ENCODE measurements around the gene CD44. TPM values are rescaled to one million over a fixed set of nuclear protein-coding genes. Genes with fewer than 3 reads are reported as not detected.

The CD44 gene
- total RNA-seq, 4 donors from 2014 or later = 135 to 636 (median 397) TPM

DNA sequence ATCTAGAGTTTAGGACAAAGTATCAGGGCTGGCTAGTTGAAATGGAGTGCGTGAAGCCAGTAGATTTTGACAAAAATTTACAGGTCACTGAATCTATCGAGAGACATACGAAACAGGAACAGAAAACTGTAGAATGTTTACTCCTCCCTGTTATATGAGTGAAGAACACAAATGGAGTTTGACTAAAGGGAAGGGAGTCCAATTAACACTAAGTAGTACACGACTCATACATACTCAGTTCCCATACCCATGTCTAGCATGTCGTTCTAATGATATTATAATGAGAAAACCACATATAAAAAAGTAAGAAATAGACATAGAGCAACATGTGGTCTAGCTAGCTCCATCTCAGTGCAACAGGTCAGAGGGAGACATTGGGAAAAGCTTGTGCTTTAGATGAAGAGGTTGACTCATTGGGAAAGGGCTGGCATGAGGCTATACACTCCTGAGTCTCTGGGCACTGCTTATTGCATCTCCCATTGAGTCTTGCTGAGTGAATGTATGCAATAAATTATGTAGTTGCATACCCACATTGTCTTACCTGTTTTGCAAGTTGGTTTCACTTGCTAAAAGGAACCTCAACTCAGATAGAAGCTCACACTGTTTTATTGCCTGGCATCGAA lies 43.5 kb downstream of the CD44 start:
- TF ChIP-seq POLR2A (IDR thresholded peaks at IDR 0.05) = no peak
- TF ChIP-seq, protein P1, sequence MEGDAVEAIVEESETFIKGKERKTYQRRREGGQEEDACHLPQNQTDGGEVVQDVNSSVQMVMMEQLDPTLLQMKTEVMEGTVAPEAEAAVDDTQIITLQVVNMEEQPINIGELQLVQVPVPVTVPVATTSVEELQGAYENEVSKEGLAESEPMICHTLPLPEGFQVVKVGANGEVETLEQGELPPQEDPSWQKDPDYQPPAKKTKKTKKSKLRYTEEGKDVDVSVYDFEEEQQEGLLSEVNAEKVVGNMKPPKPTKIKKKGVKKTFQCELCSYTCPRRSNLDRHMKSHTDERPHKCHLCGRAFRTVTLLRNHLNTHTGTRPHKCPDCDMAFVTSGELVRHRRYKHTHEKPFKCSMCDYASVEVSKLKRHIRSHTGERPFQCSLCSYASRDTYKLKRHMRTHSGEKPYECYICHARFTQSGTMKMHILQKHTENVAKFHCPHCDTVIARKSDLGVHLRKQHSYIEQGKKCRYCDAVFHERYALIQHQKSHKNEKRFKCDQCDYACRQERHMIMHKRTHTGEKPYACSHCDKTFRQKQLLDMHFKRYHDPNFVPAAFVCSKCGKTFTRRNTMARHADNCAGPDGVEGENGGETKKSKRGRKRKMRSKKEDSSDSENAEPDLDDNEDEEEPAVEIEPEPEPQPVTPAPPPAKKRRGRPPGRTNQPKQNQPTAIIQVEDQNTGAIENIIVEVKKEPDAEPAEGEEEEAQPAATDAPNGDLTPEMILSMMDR (IDR thresholded peaks at IDR 0.05) = no peak
- H3K27me3 ChIP-seq = no peaks in the 10 kb centered on the region
- no peak for DNase-seq
- no peak overlapping the region for H3K4me3 ChIP-seq
- H3K27ac ChIP-seq = no peak overlapping the region
- H3K36me3 ChIP-seq = no peaks in the 10 kb centered on the region
- intact Hi-C loops (cut with DNase I; ENCODE audit: low total_unique reads) = no loop called here
- no peaks in the 10 kb centered on the region for H3K9me3 ChIP-seq
- H3K4me1 ChIP-seq = peaks cover 14 to 20% of the 10 kb centered on the region in 2 donors

DNA sequence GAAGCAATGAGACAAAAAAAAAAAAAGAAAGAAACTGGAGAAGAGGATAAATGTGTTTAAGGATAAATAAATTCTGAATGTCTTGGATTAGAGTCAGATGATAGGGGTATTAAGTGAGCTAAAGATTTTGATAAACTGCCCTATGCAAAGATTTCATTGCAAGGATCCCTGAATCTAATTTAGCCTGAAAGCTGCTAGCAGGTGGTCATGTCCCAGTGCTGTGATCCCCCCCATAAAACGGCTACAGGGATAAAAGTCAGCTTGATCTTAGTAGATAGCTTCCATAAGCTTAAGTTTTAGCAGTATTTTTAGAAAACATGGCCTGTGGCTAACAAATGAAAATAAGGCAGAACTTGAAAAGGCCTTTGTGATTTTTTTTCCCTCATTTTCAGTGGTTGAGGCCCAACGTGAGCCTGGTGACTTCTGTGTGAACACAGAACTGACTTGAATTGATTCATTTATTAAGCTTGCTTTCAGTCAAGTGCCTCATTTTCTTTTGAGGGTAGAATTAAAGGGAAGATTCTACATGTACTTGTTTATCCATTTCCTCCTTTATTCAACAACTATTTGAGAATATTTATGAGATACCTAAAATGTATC lies 44.5 kb downstream of the CD44 start:
- Histone ChIP-seq H3K27me3 (no peaks in the 10 kb centered on the region), H3K4me1 (peaks cover 12 to 14% of the 10 kb centered on the region in 2 donors), H3K36me3 (no peaks in the 10 kb centered on the region), H3K9me3 (no peaks in the 10 kb centered on the region), H3K4me3 (no peak overlapping the region), H3K27ac (peak overlapping the region; percentile 22 to 56)
- no peak for DNase-seq
- TF ChIP-seq, protein P1 (IDR thresholded peaks at IDR 0.05) = no peak
- no peak for TF ChIP-seq POLR2A (IDR thresholded peaks at IDR 0.05)
- intact Hi-C loops (cut with DNase I; ENCODE audit: low total_unique reads) = no loop called here

DNA sequence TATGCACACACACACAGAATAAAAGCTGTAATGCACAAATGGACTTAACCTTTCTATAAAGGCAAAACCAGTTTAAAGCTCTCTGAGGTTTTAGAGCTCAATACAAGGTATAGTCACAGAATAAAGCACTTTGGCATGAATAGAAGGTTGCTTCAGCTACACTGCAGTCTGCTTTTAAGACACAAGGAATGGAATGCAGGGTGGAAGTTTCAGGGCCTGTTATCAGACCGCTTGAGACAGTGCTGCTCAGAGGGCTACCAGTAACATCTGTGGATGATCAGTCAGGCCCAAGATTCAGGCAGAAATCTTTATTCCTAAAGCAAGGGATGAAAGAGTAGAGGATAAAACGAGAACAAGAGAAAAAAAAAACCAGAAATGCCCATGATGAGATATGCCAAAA lies 46.7 kb downstream of the CD44 start:
- Histone ChIP-seq H3K27ac (peak overlapping the region in 1 of 2 donors; percentile 56), H3K4me3 (no peak overlapping the region), H3K27me3 (no peaks in the 10 kb centered on the region), H3K9me3 (no peaks in the 10 kb centered on the region), H3K36me3 (no peaks in the 10 kb centered on the region), H3K4me1 (peaks cover 4 to 5% of the 10 kb centered on the region in 2 donors)
- DNase-seq = no peak
- intact Hi-C loops (cut with DNase I; ENCODE audit: low total_unique reads) = no loop called here
- TF ChIP-seq, protein P1 (IDR thresholded peaks at IDR 0.05) = no peak
- no peak for TF ChIP-seq POLR2A (IDR thresholded peaks at IDR 0.05)

DNA sequence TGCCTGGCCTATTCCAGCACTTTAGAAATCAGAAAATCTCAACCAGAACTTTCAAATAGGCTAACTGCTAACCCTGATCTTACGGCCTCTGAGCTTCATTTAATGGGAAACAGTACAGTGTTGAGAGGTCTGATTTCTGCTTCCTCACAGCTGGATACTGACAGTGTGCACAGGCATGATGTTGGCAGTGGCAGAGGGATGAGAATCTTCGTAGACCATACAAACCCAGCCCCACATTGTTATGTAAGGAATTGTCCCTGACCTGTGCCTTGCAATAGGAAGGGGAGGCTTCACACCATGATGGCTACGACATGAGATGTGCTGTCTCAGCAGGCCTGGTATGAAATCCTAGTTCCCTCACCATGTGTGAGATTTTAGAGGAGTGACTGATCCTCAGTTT lies 49.0 kb downstream of the CD44 start:
- no peaks in the 10 kb centered on the region for H3K27me3 ChIP-seq
- no peaks in the 10 kb centered on the region for H3K9me3 ChIP-seq
- peaks cover 0 to 4% of the 10 kb centered on the region in 2 donors for H3K4me1 ChIP-seq
- DNase-seq = no peak
- intact Hi-C loops (cut with DNase I; ENCODE audit: low total_unique reads) = no loop called here
- no peaks in the 10 kb centered on the region for H3K36me3 ChIP-seq
- no peak overlapping the region for H3K4me3 ChIP-seq
- TF ChIP-seq, protein P1 (IDR thresholded peaks at IDR 0.05) = no peak
- no peak for TF ChIP-seq POLR2A (IDR thresholded peaks at IDR 0.05)
- H3K27ac ChIP-seq = peak overlapping the region in 1 of 2 donors; percentile 40

DNA sequence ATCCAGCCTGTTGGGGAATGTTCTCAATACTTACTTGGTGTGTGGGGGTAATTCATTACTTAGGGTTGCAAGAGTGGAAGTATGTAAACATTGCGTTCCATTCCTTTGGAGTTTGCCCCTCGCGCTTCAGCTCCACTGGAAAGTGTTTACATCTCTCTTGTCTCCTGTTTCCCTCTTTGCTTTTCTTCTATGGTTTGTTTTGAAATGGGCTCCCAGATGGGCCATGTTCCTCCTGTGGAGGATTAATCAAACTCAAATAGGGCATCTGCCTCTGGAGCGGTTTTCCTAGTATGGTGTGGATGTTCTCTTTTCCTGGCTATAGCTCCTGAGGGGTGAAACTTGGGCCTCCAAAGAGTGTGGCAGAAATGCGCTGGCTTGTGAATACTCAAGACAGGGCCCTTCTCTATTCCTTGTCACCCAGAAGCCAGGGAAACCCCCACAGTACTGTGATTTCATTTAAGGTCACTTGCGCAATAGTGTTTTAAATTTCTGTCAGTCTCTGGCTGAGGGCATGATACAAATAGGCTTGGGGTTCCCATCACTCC lies 51.9 kb downstream of the CD44 start:
- H3K36me3 ChIP-seq = no peaks in the 10 kb centered on the region

More for the DNA sequence above, 51.9 kb downstream of the CD44 start:
- Histone ChIP-seq H3K27ac (peak overlapping the region; percentile 29 to 77), H3K27me3 (no peaks in the 10 kb centered on the region), H3K4me1 (no peaks in the 10 kb centered on the region), H3K4me3 (no peak overlapping the region), H3K9me3 (no peaks in the 10 kb centered on the region)
- intact Hi-C loops (cut with DNase I; ENCODE audit: low total_unique reads) = no loop called here
- no peak for DNase-seq
- no peak for TF ChIP-seq POLR2A (IDR thresholded peaks at IDR 0.05)

Data from uterus (tissue), 4 donors.